GM03348 (cell line): ENCODE measurements around the gene EYA3.

Experiments
- DNase-seq: peaks from one replicate; pipeline ENCODE4 v3.0.0; 2012; ENCODE audit warnings: low spot score

EYA3 gene

DNA sequence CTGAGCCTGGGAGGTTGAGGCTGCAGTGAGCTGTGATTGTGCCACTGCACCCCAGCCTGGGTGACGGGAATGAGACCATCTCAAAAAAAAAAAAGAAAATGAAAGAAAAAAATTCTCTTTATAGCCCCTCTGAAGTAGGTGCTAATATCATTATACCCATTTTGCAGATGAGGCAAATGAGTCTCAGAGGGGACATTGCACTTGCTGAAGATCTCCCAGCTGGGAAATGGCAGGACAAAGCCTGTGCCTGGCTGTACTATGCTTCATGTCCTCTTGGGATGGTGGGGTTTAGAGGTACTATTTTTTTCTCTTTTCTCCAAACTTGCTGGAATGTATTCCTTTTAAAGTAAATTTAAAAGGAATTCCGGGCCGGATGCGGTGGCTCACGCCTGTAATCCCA, 152.0 kb downstream of the EYA3 start:
- DNase-seq = no peak

DNA sequence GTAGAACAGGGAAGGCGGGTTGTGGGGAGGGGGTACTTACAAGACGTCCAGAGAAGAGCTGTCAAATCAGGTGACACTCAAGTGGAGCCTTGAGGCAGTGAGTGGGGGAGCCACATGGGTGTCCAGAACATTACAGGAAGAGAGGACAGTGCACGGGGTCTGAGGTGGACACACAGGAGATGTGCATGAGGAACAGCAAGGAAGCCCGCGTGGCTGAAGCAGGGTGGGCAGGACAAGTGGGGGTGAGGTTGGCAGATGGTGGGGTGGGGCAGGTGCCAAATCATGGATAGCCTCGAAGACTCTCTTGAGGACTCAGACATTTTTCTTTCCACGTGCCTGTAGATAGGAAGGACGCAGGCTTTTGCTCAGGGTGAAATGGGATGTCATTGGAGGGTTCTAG, 152.7 kb downstream of the EYA3 start:
- DNase-seq = no peak

DNA sequence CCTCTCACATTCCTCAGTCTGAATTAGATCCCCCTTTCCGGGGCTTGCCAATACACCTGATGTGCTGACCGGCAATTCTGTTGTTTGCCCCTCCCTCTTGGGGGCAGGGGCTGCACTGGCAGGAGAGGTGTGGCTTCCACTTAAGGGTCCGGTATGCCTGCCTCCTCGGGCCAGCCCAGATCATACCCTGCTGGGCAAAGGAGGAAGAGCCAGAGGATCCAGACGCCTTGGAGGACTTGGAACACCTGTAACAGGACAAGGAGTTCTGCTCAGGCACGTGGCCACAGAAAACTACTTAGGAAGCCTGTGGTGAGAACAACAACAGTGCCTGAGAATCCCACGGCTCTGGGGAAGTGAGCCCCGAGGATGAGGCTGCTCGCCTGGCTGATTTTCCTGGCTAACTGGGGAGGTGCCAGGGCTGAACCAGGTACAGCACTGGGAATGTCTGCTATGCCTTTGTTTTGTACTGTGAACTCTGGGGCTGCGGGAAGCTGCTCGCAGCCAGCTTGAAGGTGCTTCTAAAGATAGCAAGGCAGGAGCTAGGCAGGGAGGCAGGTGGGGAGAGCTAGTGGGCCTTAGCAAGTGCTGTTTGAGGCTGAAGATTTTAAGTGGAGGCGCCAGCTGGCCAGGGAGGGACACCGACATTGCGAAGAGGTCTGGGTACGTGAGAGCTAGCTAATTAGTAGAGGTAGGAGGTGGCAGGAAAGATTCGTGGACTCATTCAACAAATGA, 153.4 kb downstream of the EYA3 start, which contains the start of gene SMPDL3B:
Gene SMPDL3B, plus strand, starts transcription at position 183 of the 732 bp plus-strand sequence. Its CDS starts 184 bp downstream, at position 367.
- DNase-seq = no peak

DNA sequence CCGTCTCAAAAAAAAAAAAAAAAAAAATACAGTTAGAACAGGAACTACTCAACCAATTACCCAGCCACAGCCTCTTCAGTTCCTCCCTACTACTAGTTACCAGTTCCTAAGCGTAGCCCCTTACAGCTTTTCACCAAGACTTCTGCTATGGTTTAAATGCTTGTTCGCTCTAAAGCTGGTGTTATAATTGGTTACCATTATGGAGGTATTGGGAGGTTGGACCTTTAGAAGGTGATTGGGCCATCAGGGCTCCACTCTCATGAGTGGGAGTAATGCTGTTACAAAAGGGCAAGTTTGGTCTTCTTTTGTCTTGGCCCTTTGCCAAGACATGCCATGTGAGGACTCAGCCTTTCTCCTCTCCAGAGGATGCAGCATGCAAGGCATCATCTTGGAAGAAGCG, 156.7 kb downstream of the EYA3 start:
- DNase-seq = no peak

DNA sequence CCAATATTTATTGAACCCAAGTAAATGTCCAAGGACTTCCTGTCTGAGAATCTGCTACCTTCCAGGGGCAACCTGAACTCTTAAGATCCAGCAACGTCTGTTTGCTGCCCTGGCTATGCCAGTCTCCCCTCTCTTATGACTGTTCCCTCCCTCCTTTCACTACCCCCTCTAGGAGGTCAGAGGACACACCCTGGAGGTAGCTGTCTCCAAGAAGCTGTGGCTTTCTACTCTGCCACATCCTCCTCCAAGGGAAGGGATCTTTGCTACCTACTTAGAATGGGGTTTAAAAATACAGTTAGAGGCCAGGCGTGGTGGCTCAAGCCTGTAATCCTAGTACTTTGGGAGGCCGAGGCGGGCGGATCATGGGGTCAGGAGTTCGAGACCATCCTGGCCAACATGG, 157.2 kb downstream of the EYA3 start:
- DNase-seq = no peak

DNA sequence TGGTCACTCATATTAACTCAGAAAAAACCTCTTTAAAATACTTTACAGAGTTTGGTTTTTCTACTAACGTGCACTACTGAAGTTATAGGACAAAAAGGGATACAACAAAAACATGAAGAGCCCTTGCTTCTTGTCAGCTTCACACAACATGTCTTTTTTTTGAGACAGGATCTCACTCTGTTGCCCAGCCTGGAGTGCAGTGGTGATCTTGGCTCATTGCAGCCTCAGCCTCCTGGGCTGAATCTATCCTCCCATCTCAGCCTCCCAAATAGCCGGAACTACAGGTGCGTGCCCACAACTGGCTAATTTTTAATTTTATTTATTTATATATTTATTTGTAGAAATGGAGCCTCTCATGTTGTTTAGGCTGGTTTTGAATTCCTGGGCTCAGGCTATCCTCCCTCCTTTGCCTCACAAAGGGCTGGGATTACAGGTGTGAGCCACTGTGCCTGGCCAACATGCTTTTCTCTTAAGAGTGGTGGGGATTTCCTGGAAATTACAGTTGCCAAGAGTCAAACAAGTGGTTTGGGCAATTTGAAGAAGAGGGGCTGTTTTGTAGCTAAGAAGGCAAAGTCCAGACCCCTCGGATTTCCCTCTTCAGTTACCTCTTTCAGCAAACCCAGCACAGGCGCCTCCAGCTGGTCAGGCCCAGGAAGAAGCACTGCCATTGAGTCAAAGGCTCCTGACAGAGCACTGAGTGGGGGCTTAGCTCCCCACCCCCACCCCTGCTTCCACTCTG, 160.0 kb downstream of the EYA3 start:
- DNase-seq = no peak

DNA sequence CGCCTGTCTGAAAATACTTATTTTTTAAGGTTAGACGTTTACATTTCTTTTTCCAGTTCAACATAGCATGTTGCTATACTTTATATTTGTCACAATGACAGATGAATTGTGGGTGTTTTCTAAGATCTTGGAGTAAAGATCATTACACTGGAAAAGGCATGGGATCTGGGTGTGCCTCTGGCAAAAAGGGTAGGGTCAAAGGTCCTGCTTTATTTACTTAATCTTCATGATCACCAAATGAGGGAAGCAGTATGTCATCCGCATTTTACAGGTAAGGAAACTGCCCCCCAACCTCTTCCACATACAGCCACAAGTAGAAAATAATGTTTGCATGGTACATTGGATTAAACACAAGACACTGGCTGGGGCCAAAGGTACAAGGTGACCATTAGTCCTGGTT, 166.1 kb downstream of the EYA3 start:
- no peak for DNase-seq
